NCI-H82 (cell line): ENCODE data around the gene TPI1.
A peak's percentile ranks its signal among the peaks of the same experiment; 100 is the strongest.

Experiments used
- DNase-seq: peaks from one replicate; lab custom pipeline; 2025; lab: John Stamatoyannopoulos, UW

The TPI1 gene

DNA sequence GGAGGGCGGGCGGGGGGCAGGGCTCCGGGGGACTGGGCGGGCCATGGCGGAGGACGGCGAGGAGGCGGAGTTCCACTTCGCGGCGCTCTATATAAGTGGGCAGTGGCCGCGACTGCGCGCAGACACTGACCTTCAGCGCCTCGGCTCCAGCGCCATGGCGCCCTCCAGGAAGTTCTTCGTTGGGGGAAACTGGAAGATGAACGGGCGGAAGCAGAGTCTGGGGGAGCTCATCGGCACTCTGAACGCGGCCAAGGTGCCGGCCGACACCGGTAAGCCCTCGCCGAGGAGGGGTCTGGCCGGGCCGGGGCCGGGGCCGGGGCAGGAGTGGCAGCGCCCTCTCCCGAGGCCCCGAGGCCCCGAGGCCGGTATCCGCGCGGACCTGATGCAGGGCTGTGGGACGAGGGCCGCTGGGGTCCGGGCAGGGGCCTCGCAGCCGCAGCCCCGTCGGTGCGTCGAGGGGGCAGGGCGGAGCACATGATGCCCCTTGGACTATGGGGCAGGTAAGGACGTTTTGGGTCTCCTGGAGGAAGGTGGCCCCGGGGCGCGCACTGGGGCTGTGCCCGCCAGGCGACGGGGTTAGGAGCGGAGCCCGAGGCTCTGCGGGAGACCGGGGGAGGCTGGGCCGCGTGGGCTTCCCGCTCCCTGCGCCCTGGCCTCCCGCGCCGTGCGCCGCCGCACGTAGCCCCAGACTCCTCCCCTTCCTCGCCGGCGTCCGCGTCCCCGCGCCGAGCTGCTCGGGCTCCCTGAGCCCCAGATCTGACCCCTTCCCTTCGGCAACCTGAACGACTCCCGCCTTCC is at the start of gene TPI1:
TSS of gene TPI1 (plus strand) at position 119 of the 798 bp plus-strand sequence. CDS start at position 155, 36 bp downstream.
- peak; percentile 88 for DNase-seq

DNA sequence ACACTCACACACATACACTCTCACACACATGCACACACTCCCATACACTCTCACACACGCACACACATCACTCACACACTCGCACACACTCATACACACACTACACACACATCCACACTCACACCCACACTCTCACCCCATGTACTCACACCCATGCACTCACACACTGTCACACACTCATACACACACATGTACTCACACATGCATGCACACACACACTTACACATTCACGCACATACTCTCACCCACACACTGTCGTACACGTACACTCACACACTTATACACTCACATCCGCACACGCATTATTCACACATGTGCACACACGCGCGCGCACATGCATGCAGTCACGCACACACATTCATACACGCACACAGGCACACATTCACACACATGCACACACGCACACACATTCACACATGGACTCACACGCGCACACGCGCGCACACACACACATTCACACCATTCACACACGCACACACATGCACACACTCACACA is 49.6 kb upstream of the TPI1 start:
- no peak for DNase-seq

DNA sequence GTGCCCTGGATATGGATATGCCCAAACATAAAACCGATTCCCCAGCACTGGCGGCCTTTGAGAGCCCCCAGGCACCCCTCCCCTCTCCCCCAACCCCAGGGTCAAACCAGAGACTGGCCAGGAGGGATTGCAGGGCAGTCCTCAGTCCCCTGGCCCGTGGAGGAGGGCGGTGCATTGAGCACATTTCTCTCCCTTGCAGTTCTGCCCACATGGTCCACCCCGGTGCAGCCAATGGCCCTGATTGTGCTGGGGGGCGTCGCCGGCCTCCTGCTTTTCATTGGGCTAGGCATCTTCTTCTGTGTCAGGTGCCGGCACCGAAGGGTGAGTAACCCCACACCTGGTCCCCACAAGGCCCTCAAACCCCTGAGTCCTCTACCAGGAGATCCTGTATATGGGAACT is 49.1 kb upstream of the TPI1 start:
- DNase-seq = no peak

DNA sequence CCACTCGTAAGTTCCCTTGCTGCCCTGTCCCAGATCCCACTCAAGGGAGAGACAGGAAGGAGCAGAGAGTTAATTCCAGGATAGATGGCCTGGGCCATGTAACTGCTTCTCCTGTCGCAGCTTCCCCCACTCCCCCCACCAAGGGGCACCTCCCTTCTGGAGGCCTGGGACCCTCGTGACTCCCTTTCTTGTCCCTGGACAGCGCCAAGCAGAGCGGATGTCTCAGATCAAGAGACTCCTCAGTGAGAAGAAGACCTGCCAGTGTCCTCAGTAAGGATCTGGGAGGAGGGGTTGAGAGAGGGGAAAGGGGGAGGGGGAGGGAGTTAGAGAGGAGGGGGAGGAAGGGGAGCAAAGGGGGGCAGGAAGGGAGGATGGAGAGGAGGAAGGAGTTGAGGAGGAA is 48.7 kb upstream of the TPI1 start:
- DNase-seq = no peak

DNA sequence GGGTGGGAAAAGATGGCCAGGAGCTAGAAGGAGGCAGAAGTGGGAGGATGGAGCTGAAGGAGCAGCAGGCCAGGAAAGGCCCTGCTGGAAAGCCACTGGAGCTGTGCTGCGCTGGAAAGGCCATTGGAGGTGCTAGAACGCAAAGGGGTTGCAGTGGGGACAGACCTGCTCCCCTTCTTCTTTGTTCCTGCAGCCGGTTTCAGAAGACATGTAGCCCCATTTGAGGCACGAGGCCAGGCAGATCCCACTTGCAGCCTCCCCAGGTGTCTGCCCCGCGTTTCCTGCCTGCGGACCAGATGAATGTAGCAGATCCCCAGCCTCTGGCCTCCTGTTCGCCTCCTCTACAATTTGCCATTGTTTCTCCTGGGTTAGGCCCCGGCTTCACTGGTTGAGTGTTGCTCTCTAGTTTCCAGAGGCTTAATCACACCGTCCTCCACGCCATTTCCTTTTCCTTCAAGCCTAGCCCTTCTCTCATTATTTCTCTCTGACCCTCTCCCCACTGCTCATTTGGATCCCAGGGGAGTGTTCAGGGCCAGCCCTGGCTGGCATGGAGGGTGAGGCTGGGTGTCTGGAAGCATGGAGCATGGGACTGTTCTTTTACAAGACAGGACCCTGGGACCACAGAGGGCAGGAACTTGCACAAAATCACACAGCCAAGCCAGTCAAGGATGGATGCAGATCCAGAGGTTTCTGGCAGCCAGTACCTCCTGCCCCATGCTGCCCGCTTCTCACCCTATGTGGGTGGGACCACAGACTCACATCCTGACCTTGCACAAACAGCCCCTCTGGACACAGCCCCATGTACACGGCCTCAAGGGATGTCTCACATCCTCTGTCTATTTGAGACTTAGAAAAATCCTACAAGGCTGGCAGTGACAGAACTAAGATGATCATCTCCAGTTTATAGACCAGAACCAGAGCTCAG is 48.0 kb upstream of the TPI1 start:
- no peak for DNase-seq

DNA sequence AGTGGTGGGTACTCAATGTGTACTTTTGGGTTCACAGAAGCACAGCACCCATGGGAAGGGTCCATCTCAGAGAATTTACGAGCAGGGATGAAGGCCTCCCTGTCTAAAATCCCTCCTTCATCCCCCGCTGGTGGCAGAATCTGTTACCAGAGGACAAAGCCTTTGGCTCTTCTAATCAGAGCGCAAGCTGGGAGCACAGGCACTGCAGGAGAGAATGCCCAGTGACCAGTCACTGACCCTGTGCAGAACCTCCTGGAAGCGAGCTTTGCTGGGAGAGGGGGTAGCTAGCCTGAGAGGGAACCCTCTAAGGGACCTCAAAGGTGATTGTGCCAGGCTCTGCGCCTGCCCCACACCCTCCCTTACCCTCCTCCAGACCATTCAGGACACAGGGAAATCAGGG is 47.2 kb upstream of the TPI1 start:
- DNase-seq = no peak

DNA sequence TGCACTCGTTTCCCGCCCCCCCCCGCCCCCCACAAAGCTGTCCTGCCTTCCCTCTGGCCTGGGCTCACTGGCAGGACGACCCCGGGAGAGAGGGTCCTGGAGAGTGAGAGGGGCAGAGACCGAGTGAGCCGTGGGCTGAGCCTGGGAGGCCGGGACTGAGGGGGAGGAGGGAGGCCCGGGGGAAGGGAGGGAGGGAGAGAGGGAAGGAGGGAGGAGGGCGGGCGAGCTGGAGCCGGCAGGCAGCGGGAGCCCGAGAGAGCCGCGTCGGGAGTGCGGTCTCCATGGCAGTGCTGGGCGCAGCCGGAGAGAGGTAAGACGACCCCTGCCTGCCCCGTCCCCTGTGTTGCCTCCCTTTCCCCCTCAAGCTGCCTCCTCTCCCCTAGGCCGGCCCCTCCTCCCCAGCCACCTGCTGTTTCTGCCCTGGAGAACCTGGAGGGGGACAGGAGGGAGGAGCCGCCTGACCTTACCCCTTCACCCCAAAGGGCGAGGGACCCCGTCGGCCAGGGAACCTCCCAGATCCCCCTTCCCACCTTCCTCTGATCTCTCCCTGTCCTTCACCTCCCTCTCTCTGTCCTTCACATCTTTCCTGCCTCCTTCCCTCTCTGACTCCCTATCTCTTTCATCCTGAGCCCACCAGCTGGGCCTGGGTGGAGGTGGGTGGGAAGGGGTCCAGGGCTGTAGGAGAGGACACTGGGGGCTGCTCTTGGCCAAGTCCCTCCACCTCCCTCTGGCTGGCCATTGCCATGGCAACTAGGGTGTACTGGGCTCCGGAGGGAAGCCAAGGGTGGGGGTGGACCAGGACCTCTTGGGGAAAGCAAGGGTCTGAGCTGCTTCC is 45.5 kb upstream of the TPI1 start, which contains the start of gene GPR162:
TSS of gene GPR162 (plus strand) at position 231 of the 835 bp plus-strand sequence. CDS start 2,078 bp downstream, outside the sequence.
- DNase-seq = peak; percentile 89

DNA sequence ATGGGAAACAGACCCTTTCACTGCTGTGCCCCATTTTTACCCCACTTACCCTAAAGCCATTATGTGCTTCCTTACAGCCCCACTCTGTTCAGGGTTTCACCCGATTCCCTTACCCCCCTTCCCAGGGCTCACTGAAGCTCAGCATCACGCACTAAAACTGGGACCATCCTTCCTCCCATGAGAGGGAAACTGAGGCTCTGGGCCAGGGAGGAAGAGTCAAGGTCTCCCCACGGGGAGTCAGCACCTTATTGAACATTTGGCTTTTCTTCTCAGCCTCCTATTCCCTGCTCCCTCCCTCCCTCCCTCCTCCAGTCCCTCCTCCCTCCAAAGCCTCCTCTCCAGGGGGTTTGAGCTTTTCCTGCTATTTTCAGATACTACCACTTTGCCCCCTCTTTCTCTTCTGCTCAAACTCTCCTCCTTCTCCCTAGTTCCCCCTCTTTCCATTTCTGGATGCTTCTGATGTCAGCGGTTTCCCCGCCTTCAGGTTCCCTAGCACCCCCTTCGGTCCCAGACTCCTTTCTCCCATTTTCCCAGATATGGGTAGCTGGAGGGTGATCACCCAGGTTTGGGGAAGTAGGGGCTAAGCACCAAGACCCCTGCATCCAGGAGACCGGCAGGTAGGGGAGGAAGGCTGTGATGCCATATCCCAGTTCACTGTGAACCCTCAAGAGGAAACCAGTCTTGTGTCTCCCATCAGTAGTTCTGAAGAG is 44.8 kb upstream of the TPI1 start:
- no peak for DNase-seq

DNA sequence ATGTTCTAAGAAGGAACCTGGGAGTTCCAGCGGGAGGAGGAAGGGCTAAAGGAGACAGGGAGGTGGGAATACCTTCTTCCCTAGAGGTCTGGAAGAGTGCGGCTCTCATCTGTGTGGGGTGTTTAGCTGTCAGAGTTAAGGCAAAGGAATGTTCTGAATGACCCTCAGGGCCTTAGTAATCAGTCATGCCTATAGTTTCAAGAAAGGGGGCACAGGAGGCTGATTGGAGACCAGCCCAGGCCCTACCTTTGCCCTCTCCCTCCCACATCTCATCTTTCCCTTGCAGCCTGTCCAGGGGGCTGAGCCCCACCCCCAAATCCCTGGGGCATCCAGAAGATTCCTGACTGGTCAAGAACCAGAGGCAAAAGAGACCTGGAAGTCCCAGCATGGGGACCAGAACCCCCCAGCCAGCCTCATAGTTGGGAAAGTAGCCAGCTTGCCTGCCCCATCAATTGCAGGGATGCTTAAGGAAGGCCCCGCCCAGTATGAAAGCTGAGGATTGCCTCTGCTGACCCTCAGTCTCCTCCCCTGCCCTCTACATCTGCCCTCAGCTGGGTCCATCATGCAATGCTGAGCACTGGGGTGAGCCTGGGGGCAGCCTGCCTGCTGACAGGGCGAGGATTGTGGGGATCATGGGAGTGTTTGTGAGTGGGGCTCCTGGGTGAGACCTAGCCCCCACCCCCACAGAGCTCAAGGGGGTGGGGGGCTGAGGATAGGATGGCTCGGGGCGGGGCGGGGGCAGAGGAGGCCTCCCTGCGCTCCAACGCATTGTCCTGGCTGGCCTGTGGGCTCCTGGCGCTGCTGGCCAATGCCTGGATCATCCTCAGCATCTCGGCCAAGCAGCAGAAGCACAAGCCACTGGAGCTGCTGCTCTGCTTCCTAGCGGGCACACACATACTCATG is 43.9 kb upstream of the TPI1 start:
- DNase-seq = no peak

DNA sequence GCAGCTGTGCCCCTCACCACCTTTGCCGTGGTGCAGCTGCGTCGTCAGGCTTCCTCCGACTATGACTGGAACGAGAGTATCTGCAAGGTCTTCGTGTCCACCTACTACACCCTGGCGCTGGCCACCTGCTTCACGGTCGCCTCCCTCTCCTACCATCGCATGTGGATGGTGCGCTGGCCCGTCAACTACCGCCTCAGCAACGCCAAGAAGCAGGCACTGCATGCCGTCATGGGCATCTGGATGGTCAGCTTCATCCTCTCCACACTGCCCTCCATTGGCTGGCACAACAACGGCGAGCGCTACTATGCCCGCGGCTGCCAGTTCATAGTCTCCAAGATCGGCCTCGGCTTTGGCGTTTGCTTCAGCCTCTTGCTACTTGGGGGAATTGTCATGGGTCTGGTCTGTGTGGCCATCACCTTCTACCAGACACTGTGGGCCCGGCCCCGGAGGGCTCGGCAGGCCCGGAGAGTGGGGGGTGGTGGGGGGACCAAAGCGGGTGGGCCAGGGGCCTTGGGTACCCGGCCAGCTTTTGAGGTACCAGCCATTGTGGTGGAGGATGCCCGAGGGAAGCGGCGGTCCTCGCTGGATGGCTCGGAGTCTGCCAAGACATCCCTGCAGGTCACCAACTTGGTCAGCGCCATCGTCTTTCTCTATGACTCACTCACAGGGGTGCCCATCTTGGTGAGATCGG is 43.1 kb upstream of the TPI1 start:
- DNase-seq = no peak

DNA sequence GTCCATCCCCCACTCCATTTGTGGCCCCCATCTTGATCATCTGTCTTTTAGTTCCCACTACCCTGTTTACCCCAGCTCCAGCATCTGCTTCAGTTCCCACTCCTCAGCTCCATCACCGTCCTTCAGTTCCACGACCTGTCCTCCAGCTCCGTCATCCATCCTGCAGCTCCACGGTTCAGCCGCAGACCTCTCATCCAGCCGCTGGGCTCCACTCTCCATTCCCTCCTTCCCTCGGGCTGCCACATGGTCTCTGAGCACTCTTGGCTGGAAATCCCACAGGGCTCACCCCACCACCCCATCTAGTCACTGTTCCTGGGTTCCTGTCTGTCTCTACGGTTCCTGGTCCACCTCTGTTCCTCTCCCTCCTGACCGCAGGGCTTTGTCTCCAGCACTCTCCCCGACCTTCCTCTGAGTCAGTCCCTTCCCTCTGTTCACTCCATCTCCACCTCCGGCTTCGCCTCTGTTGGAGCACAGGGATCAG is 42.4 kb upstream of the TPI1 start:
- no peak for DNase-seq

DNA sequence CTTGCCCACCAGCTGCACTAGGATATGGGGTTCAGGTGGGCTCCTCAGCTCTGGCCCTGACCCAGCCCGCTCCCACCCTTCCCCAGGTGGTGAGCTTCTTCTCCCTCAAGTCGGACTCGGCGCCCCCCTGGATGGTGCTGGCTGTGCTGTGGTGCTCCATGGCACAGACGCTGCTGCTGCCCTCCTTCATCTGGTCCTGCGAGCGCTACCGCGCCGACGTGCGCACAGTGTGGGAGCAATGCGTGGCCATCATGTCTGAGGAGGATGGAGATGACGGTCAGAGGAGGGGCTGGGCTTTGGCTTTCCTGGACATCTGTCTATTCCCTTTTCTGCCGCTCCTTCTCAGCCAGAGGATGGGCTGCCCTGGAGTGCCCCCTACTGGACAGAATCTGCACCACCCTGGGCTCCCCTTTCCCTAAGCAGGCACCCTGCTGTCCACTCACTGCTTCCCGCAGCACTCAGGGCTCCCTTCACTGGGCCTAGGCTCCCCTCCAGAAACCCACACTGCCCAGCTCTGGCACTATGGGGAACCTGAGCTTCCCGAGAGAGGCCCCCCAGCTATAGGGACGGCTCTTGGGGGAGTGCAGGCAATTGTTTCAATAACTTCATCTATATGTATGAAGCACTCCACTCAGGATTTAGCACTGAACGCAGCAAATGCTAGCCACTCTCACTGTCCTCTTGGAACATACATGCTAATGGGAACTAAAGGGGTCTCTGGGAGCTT is 41.8 kb upstream of the TPI1 start:
- peak; percentile 96 for DNase-seq

DNA sequence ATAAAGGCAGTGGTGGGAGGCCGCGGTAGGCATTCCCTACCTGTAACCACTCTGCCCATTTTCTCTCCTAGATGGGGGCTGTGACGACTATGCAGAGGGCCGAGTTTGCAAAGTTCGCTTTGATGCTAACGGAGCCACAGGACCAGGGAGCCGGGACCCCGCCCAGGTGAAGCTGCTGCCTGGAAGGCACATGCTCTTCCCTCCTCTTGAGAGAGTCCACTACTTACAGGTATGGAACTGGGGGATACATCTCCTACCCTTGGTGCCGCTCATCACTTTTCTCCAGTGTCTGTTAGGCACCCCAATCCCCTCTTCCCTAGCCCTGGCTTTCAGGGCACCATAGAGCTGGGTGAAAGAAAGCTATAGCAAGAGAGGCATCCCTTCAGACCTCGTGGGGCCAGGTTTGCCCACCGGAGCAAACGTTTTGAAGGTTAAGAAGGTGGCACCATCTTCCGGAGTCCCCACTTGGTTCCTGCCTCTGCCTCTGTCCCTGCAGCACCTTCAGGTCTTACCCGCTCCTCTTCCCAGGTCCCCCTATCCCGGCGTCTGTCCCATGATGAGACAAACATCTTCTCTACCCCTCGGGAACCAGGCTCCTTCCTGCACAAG is 41.1 kb upstream of the TPI1 start:
- no peak for DNase-seq

DNA sequence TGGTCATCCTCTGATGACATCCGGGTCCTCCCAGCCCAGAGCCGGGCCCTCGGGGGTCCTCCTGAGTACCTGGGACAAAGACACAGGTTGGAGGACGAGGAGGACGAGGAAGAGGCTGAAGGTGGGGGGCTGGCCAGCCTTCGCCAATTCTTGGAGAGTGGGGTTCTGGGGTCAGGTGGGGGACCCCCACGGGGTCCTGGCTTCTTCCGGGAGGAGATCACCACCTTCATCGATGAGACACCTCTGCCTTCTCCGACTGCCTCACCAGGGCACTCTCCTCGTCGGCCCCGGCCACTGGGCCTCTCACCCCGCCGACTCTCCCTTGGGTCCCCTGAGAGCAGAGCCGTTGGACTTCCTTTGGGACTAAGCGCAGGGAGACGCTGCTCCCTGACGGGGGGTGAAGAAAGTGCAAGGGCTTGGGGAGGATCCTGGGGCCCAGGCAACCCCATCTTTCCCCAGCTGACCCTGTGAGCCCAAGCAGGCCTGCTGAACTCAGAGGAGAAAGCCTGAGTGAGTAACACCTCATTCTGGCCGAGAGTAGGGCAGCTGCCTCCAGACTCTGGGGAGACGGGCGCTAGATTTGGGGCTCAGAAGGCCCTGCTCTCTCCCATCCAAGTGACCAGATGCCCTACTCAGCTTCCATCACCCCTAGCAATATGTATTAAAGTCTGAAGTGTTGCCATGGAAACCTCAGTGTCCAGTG is 40.4 kb upstream of the TPI1 start:
- DNase-seq = no peak

DNA sequence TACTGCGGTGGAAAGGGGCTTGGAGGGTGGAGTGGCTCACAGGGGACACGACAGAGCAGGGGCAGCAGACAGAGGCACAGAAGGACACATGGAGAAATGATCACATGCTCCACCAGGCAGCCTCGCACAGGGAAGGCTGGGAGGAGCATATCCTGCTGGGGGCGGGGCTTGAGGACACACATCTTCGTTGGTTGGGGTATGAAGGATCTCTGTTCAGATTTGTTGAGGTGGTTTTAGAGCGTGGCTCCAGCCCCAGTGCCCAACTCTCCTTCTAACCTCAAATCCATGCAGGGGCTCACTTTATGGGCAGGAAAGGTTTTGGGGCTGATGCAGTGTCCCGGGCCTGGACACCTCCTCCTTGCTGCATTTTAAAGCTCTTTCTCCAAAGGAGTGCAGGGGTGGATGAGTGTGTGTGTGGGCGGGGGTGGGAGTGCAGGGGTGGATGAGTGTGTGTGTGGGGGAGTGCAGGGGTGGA is 39.9 kb upstream of the TPI1 start:
- peak; percentile 98 for DNase-seq

DNA sequence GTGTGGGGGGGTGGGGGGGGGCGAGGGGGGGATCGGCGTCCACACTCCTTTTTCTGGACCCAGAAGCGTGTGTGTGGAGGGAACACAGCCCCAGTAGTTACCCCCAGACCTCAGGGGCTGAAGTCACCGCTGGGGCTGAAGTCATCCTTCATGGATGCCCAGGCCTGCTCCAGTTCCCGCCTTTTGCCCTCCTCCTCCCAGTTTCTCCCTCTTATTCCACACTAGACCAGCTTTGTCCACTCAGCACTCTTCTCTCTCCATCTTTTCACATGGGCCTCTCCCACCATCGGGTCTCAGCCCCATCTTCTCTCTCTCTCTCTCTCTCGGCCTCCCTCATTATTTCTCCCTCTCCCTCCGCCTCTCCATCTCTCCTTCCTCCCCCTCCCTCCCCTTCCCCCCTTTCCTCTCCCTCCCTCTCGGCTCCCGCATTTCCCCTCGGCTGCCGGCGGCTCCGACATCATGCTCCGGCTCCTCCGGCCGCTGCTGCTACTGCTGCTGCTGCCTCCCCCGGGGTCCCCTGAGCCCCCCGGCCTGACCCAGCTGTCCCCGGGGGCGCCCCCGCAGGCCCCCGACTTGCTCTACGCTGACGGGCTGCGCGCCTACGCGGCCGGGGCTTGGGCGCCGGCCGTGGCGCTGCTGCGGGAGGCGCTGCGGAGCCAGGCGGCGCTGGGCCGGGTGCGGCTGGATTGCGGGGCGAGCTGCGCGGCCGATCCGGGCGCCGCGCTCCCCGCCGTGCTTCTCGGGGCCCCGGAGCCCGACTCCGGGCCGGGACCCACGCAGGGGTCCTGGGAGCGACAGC is 39.1 kb upstream of the TPI1 start, which contains the start of gene P3H3:
TSS of gene P3H3 (plus strand) at position 426 of the 799 bp plus-strand sequence. CDS start at position 460, 34 bp downstream.
- DNase-seq = peak; percentile 83
